ENCODE data around the gene PHEX.
"Not testable (repeated sequence)": the region's sequence is repeated elsewhere in the genome, so short reads cannot be mapped to it uniquely, and the experiment has no call there.

PHEX gene

GRCh38 chrX:22268706-22269105 lies 236.6 kb downstream of the PHEX start:
- no peak for DNase-seq

DNA sequence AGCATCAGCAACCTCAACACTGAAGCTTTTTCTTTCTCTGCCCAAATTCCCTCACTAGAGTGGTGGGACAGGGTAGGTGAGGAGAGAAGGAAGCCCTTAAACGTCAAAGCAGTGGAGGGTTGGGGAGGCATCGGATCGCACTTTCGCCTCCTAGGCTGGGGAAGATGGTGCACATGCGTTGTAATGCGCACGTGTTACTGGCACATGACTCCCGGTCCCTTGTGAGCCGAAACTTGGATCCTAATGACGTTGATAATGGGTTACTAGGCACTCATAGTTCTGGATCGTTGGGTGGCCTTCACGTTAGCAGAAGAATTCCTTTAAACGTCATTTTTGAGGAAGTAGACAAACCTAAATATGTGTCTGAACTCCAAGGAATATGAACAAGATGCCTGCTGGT lies 240.5 kb downstream of the PHEX start, which contains the start of gene CBLL2:
Gene CBLL2 (plus strand): TSS at position 301 of the 400 bp plus-strand sequence. CDS start 79 bp downstream, at position 380.
- DNase-seq: no peak

DNA sequence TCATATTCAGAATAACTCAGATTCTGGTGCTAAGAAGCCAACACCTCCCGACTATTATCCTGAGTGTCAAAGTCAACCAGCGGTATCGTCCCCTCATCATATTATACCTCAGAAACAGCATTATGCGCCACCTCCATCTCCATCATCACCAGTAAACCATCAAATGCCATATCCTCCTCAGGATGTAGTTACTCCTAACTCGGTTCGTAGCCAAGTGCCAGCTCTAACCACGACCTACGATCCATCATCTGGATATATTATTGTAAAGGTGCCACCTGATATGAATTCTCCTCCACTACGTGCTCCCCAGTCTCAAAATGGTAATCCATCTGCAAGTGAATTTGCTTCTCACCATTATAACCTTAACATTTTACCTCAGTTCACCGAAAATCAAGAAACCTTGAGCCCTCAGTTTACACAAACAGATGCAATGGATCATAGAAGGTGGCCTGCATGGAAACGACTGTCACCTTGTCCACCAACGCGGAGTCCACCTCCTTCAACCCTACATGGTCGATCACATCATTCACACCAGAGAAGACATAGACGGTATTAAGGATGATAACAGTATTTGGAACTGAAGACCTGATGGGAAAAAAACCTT lies 241.7 kb downstream of the PHEX start:
- no peak for DNase-seq

- no peak for DNase-seq
Observed at GRCh38 chrX:22276781-22277180, 244.7 kb downstream of the PHEX start.

- no peak for DNase-seq
Observed at GRCh38 chrX:22278375-22278774, 246.2 kb downstream of the PHEX start.

GRCh38 chrX:22289209-22289608 lies 257.1 kb downstream of the PHEX start:
- not testable (repeated sequence) for DNase-seq

GRCh38 chrX:22296871-22297270 lies 264.7 kb downstream of the PHEX start:
- no peak for DNase-seq

DNA sequence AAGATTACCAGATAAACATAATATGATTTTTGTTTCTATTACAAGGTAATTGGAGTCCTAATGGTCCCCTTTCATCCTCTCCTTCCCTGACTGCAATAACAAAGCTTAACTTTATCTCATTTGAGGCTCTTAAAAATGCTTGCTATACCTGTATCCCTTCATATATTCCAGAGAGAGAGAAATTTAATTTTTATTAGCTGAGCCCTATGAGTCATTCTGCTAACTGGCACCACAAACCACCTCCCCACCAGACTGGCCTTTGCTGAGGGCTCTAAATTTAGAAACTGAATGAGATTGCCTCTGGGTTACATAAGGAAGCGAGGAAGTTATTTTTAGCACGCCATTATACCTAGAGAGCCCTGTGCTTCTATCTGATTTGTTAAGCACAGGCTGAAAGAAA lies 268.0 kb downstream of the PHEX start:
- peak in 1 of 2 experiments; percentile 2 for DNase-seq

All from NCI-H187 (cell line).